GM18873 (cell line): Measurements from ENCODE around the gene DDX6.
"Not testable (repeated sequence)": the region's sequence is repeated elsewhere in the genome, so short reads cannot be mapped to it uniquely, and the experiment has no call there.

ENCODE experiments used
- ATAC-seq: cut with Tn5 transposase; IDR thresholded peaks from one replicate; pipeline ENCODE4 v1.9.1; 2021; ENCODE audit warnings: mild to moderate bottlenecking, moderate library complexity, moderate number of reproducible peaks; ENCODE audit not compliant: unreplicated experiment, low FRiP score

Gene DDX6

DNA sequence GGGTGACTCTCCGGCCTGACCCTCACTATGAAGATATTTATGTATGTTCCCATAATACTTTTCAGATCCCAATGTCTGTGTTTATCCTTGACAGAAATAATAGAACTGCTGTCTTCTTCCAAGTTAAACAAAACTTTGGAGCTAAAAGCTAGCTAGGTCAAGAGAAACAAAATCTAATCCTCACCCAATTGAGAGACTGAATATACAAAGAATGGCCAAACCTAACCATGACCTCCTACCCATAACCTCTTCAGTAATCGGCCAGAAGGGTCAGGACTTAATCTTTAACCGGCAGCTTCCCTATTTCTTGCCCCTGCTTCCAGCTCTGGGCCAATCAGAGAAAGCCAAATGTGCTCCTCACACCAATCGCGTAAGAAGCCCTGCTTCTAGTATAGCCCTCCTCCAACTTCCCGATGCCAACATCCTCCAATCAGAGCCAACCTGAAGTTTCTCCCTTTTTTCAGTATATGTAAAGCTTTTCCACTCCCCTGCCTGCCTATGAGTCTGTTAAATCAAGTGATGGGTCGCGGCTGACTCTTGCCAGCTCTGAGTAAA lies 1.7 kb upstream of the DDX6 start:
- peak; percentile 69 for ATAC-seq

DNA sequence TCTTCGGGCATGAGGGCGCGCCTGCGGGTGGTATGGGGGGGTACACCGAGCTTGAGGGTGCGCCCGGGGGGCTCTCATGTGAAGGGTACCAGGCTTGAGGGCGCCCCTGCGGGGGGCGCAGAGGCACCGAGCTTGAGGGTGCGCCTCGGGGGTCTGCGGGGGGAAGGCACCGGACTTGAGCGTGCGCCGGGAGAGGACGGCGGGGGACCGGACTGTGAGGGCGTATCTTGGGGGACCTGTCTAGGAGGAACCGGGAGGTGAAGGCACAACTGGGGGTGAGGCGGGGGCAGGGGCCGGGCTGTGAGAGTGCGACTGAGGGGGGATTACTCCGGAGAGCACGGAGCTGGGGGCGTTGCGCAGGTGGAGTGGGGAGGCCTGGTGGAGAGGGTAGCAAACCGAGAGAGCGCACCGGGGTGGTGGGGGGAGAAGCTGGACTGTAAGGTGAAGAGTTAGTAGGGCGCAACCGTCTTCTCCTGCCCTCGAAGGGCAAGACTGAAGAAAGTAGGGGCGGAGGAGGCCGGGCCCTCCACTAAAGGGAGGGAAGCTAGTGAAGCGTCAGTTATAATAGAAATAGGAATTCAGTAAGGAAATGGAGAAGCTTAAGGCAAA lies 1.1 kb upstream of the DDX6 start:
- no peak for ATAC-seq

GRCh38 chr11:118790357-118791110 lies 430 bp downstream of the DDX6 start:
- ATAC-seq: no peak

- ATAC-seq: no peak
Measured at GRCh38 chr11:118789501-118790356, 1.2 kb downstream of the DDX6 start.

GRCh38 chr11:118786657-118787056 lies 4.3 kb downstream of the DDX6 start:
- ATAC-seq: no peak

DNA sequence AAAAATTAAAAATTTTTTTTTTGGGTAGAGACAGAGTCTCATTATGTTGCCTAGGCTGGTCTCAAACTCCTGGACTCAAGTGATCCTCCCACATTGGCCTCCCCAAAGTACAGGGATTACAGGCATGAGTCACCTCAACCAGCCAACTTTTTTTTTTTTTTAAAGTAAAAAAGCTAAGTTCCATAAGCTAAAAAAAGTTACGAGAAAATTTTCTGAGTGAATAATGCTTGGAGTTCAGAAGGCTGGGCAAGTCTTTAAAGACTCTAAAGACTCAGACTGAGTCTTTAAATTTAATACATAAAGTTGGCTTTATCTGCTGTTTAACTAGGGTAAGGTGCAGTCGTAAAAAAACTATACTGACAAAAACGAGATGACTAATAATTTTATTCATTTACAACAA lies 5.6 kb downstream of the DDX6 start:
- no peak for ATAC-seq

DNA sequence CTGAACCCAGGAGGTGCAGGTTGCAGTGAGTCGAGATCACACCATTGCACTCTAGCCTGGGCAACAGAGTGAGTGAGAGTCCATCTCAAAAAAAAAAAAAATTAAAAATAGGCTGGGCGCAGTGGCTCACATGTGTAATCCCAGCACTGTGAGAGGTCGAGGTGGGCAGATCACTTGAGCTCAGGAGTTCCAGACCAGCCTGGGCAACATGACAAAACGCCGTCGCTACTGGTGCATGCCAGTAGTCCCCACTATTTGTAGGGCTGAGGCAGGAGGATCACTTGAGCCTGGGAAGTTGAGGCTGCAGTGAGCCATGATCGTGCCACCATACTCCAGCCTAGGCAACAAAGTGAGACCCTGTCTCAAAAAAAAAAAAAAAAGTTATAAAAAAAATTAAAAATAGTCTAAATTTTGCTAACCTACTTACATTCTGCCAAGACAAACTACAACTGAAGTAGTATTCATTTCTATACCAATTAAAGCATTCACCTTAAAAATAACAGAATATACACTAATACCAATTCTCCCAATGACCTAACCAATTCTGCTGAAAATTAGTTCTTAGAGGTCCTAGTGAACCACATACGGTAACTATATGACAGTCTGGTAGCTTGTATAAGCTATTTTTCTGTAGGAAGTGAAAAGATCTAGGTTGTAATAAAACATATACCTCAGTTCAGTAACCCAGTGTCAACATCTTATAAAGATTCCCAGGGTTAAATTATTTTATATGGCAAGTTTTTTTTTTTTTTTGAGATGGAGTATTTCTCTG lies 7.1 kb downstream of the DDX6 start:
- no peak for ATAC-seq

DNA sequence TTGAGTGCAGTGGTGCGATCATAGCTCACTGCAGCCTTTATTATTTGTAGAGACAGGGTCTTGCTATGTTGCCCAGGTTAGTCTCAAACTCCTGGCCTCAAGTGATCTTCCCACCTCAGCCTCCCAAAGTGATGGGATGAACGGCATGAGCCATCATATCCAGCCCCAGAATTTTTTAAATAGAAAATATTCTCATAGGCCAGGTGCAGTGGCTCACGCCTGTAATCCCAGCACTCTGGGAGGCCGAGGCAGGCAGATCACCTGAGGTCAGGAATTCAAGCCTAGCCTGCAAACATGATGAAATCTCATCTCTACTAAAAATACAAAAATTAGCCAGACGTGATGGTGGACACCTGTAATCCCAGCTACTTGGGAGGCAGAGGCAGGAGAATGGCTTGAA lies 7.6 kb downstream of the DDX6 start:
- not testable (repeated sequence) for ATAC-seq

DNA sequence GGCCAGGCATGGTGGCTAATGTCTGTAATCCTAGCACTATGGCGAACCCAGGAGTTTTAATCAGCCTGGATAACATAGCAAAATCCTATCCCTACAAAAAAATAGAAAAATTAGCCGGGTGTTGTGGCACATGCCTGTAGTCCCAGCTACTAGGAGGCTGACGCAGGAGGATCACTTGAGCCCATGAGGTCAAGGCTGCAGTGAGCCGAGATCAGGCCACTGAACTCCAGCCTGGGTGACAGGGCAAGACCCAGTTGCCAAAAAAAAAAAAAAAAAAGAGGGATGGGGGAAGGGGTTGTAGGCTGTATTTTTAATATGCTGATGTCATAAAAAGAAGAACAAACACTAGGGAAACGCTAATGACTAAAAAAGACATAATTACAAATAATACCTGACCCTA lies 12.1 kb downstream of the DDX6 start:
- ATAC-seq: no peak

- ATAC-seq: no peak
Measured at GRCh38 chr11:118774032-118774431, 16.9 kb downstream of the DDX6 start.

DNA sequence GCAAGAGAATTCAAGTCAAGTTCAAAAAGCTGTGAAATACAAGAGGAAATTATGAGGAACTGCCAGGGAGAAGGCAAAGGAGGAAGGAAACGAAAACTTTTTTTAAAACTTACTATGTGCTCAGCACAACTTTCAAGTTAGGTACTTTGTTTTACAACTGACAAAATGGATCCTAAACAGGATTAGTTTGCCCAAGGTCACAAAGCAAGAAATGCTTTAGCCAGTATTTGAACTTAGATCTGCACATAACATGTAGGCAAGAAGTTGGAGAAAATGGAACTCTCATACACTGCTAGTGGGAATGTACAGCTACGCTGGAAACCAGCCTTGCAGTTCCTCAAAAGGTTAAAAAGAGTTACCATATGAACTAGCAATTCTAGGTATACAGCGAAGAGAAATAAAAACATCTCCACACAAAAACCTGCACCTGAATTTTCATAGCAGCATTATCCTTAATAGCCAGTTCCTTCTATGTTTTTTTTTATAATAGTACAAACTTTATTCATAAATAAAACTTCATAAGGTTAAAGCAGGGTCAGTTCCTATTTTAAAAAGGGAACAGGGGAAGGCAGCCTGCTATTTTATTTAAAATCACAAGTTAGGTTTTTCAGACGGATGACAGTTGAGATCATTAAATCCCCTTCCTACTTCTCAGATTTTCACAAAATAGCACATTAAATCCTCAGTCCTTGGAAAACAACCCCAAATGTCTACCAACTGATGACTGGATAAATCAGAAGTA lies 19.2 kb downstream of the DDX6 start:
- no peak for ATAC-seq

GRCh38 chr11:118768690-118769089 lies 22.3 kb downstream of the DDX6 start:
- ATAC-seq: no peak

DNA sequence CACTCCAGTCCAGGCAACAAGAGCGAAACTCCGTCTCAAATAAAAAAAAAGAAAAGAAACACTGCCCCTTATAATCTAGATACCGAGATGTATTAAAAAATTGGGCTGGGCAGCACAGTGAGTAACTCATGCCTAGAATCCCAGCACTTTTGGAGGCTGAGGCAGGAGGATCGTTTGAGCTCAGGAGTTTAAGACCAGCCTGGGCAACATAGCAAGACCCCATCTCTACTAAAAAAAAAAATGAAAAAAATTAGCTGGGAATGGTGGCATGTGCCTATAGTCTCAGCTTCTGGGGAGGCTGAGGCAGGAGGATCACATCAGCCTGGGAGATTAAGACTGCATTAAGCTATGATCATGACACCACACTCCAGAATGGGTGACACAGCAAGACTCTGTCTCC lies 24.9 kb downstream of the DDX6 start:
- no peak for ATAC-seq

GRCh38 chr11:118765095-118765691 lies 25.8 kb downstream of the DDX6 start:
- not testable (repeated sequence) for ATAC-seq

DNA sequence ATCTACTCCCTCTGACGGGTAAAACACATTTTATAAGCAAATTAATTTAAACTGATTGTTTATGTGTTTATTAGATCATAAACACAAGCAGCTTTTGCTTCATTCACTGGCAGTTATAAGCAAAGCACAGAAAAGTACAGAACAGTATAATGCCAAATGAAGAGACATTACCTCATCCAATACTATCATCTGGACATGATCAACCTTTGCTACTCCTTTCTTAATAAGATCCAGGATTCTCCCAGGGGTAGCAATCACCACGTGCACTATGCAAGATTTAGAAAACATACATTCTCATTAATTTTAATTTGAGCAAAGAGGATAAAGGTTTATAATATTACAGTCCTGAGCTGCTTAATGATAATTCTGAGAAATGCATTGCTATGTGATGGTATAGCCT lies 27.9 kb downstream of the DDX6 start:
- no peak for ATAC-seq

DNA sequence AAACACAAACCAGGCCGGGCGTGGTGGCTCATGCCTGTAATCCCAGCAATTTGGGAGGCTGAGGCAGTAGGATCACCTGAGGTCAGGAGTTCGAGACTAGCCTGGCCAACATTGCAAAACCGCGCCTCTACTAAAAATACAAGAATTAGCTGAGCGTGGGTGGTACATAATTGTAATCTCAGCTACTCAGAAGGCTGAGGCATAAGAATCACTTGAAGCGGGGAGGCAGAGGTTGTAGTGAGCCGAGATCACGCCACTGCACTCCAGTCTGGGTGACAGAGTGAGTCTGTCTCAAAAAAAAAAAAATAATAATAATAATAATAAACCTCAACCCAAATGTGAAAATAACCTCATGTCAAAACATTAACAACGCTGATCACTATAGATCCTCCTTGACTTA lies 29.0 kb downstream of the DDX6 start:
- ATAC-seq: not testable (repeated sequence)

GRCh38 chr11:118757876-118758399 lies 33.0 kb downstream of the DDX6 start:
- ATAC-seq: no peak

DNA sequence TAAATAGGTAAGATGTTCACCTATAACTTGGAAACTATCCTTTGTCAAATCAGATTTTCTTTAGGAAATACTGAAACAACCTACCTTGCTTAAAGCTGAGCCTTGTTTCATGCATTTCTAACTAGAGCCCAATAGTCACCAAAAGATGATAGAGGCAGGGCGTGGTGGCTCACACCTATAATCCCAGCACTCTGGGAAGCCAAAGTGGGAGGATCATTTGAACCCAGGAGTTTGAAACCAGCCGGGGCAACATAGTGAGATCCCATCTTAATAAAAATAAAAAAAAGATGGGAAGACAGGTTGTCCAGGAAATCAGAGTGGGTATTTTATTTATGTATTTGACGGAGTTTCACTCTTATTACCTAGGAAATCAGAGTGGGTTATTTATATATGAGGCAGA lies 38.3 kb downstream of the DDX6 start:
- ATAC-seq: no peak

DNA sequence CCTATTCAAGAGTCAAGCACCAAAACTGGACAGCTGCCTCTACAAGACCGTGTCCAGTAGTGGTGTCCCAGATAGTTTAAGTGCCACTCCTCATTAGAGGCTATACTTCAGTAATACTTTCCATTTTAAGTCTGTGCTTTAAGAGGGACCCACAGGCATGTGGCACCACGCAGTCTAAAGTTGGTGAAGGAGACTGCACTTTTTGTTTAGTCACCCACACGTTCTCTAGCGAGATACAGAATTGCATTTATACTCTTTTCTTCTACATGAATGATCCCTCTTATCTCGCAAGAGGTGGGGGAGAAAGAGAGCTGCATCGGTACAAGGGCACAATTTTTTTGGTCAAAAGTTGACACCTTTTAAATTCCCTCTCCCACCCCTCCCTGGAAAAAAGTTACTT lies 41.5 kb downstream of the DDX6 start:
- ATAC-seq: no peak
